Astrocyte (in vitro differentiated cells and primary cell): ENCODE data around the gene CELF1. TPM values are rescaled to one million over a fixed set of nuclear protein-coding genes. Genes with fewer than 3 reads are reported as not detected.

ENCODE experiments used
- DNase-seq: peaks from one replicate; pipeline ENCODE4 v3.0.0-alpha.2; 2010; ENCODE audit warnings: low read depth
- FAIRE-seq: peaks from 2 replicates; lab custom pipeline; 2011; peaks lifted over from hg19 to GRCh38; lab: Jason Lieb, UNC
- H2AFZ ChIP-seq: 2 replicates; pipeline ENCODE4 v1.6.0; 2012; ENCODE audit warnings: low read depth, low read length, inconsistent platforms
- H3K27ac ChIP-seq: 2 replicates; pipeline ENCODE4 v1.5.1; 2011; ENCODE audit warnings: low read depth, low read length, inconsistent platforms
- H3K27me3 ChIP-seq: 2 replicates; pipeline ENCODE4 v1.6.0; 2011; ENCODE audit warnings: low read length, inconsistent platforms; ENCODE audit not compliant: insufficient read depth
- H3K36me3 ChIP-seq: 2 replicates; pipeline ENCODE4 v1.5.1; 2011; ENCODE audit warnings: low read length, inconsistent platforms; ENCODE audit not compliant: insufficient read depth
- H3K4me1 ChIP-seq: 2 replicates; pipeline ENCODE4 v1.5.1; 2011; ENCODE audit warnings: low read length, inconsistent platforms; ENCODE audit not compliant: insufficient read depth
- H3K4me2 ChIP-seq: 2 replicates; pipeline ENCODE4 v1.6.0; 2012; ENCODE audit warnings: low read length, inconsistent platforms
- H3K4me3 ChIP-seq: 2 replicates; pipeline ENCODE4 v1.5.1; 2011; ENCODE audit warnings: low read depth, mild to moderate bottlenecking, low read length, inconsistent platforms; ENCODE audit not compliant: insufficient read depth
- H3K79me2 ChIP-seq: 2 replicates; pipeline ENCODE4 v1.6.0; 2012; ENCODE audit warnings: mild to moderate bottlenecking, low read length, inconsistent platforms; ENCODE audit not compliant: insufficient read depth
- H3K9ac ChIP-seq: 2 replicates; pipeline ENCODE4 v1.6.0; 2012; ENCODE audit warnings: mild to moderate bottlenecking, low read length, inconsistent platforms
- H3K9me3 ChIP-seq: 2 replicates; pipeline ENCODE4 v1.5.1; 2012; ENCODE audit warnings: low read depth, mild to moderate bottlenecking, low read length, inconsistent platforms; ENCODE audit not compliant: insufficient read depth
- H4K20me1 ChIP-seq: 2 replicates; pipeline ENCODE4 v1.6.0; 2012; ENCODE audit warnings: low read length, inconsistent platforms; ENCODE audit not compliant: insufficient read depth
- H3K27ac Mint-ChIP-seq: one replicate; pipeline ENCODE4 v1.8.0; 2021; ENCODE audit warnings: mild to moderate bottlenecking, mixed read lengths; ENCODE audit not compliant: unreplicated experiment
- H3K27me3 Mint-ChIP-seq: one replicate; pipeline ENCODE4 v1.8.0; 2021; ENCODE audit warnings: low read depth, mixed read lengths; ENCODE audit not compliant: unreplicated experiment
- H3K36me3 Mint-ChIP-seq: one replicate; pipeline ENCODE4 v1.8.0; 2021; ENCODE audit warnings: low read depth, mixed read lengths; ENCODE audit not compliant: unreplicated experiment
- H3K4me1 Mint-ChIP-seq: one replicate; pipeline ENCODE4 v1.8.0; 2021; ENCODE audit warnings: low read depth, mixed read lengths; ENCODE audit not compliant: unreplicated experiment
- H3K4me3 Mint-ChIP-seq: one replicate; pipeline ENCODE4 v1.8.0; 2021; ENCODE audit warnings: mild to moderate bottlenecking, moderate library complexity, mixed read lengths; ENCODE audit not compliant: unreplicated experiment
- H3K9me3 Mint-ChIP-seq: one replicate; pipeline ENCODE4 v1.8.0; 2021; ENCODE audit warnings: mild to moderate bottlenecking, mixed read lengths; ENCODE audit not compliant: unreplicated experiment
- CTCF ChIP-seq: IDR thresholded peaks from 2 replicates; pipeline ENCODE4 v1.5.1; 2011; ENCODE audit warnings: low read depth, mild to moderate bottlenecking, inconsistent platforms, low read length, moderate library complexity; ENCODE audit not compliant: insufficient read depth
- EZH2 ChIP-seq: IDR thresholded peaks from 2 replicates; pipeline ENCODE4 v1.6.1; 2012; ENCODE audit warnings: mild to moderate bottlenecking, low read length, inconsistent platforms; ENCODE audit not compliant: insufficient read depth
- total RNA-seq: library from RNA; stranded (reverse); gene quantifications from 2 replicates; pipeline ENCODE4 v1.2.1, GENCODE V29; 2021

The CELF1 gene
- total RNA-seq, 1 donor from 2014 or later, result 101 TPM

- H3K27ac Mint-ChIP-seq, result peak overlapping the region; percentile 23
- FAIRE-seq (no peak), DNase-seq (no peak)
- Histone ChIP-seq H4K20me1 (peaks cover 76% of the 10 kb centered on the region), H3K9ac (no peak overlapping the region), H3K36me3 (no peaks in the 10 kb centered on the region), H2AFZ (no peak overlapping the region), H3K9me3 (no peaks in the 10 kb centered on the region), H3K27ac (no peak overlapping the region), H3K27me3 (no peaks in the 10 kb centered on the region), H3K79me2 (peaks cover 100% of the 10 kb centered on the region), H3K4me2 (no peak overlapping the region), H3K4me3 (no peak overlapping the region), H3K4me1 (peaks cover 8% of the 10 kb centered on the region)
- no peaks in the 10 kb centered on the region for H3K9me3 Mint-ChIP-seq
- TF ChIP-seq EZH2, result no peak
- TF ChIP-seq CTCF, result no peak
- H3K4me1 Mint-ChIP-seq, result peaks cover 55% of the 10 kb centered on the region
- H3K4me3 Mint-ChIP-seq, result no peak overlapping the region
- H3K27me3 Mint-ChIP-seq, result no peaks in the 10 kb centered on the region
- no peaks in the 10 kb centered on the region for H3K36me3 Mint-ChIP-seq
Observed at GRCh38 chr11:47507563-47508239, 45.2 kb downstream of the CELF1 start.

GRCh38 chr11:47506795-47507562 is 46.0 kb downstream of the CELF1 start:
- no peaks in the 10 kb centered on the region for H3K36me3 Mint-ChIP-seq
- Histone ChIP-seq H3K36me3 (no peaks in the 10 kb centered on the region), H3K9ac (no peak overlapping the region), H4K20me1 (peaks cover 81% of the 10 kb centered on the region), H3K27ac (no peak overlapping the region), H3K4me2 (no peak overlapping the region), H2AFZ (no peak overlapping the region), H3K9me3 (no peaks in the 10 kb centered on the region), H3K27me3 (no peaks in the 10 kb centered on the region), H3K4me1 (peaks cover 3% of the 10 kb centered on the region), H3K79me2 (peaks cover 99% of the 10 kb centered on the region), H3K4me3 (no peak overlapping the region)
- H3K9me3 Mint-ChIP-seq, result no peaks in the 10 kb centered on the region
- DNase-seq (no peak), FAIRE-seq (no peak)
- H3K27me3 Mint-ChIP-seq, result no peaks in the 10 kb centered on the region
- H3K4me3 Mint-ChIP-seq, result peak overlapping the region; percentile 15
- TF ChIP-seq CTCF (no peak), EZH2 (no peak)
- H3K27ac Mint-ChIP-seq, result peak overlapping the region; percentile 26
- H3K4me1 Mint-ChIP-seq, result peaks cover 49% of the 10 kb centered on the region
